Cardiac muscle cell (in vitro differentiated cells and primary cell): Measurements from ENCODE around the gene SLC52A1. TPM values are rescaled to one million over a fixed set of nuclear protein-coding genes. Genes with fewer than 3 reads are reported as not detected.

Experiments
- polyA plus RNA-seq: library from polyadenylated mRNA; unstranded; fragments of >200 nt; fragmentation: Nextera tagmentation; extraction: Ambion mirVana; gene quantifications from 2 replicates; pipeline ENCODE4 v1.2.1, GENCODE V29; 2016
- total RNA-seq: library from RNA; depleted of rRNA; stranded (reverse); fragments of >200 nt; gene quantifications from 2 replicates; pipeline ENCODE4 v1.2.3, GENCODE V29; 2016

SLC52A1 gene
- total and polyA plus RNA-seq, 2 experiments from 2014 or later, result not detected

Other genes with a start within 250 kb of the SLC52A1 start
- 0.78 and 2.2 TPM in 2 replicates for gene VMO1, start 249.1 kb downstream of the SLC52A1 start, total RNA-seq
- gene VMO1, start 249.1 kb downstream of the SLC52A1 start, polyA plus RNA-seq, result 1.1 and 1.2 TPM in 2 replicates
- not detected in 2 replicates for gene GLTPD2, start 246.5 kb downstream of the SLC52A1 start, total RNA-seq
- gene GLTPD2, start 246.5 kb downstream of the SLC52A1 start, polyA plus RNA-seq, result 4.1 and 5.4 TPM in 2 replicates
- gene PSMB6, start 239.3 kb downstream of the SLC52A1 start, total RNA-seq, result 136 and 260 TPM in 2 replicates
- 409 and 580 TPM in 2 replicates for gene PSMB6, start 239.3 kb downstream of the SLC52A1 start, polyA plus RNA-seq
- gene PLD2, start 228.3 kb downstream of the SLC52A1 start, total RNA-seq, result 15.0 and 18.3 TPM in 2 replicates
- gene PLD2, start 228.3 kb downstream of the SLC52A1 start, polyA plus RNA-seq, result 12.4 and 16.8 TPM in 2 replicates
- gene MINK1, start 202.1 kb downstream of the SLC52A1 start, total RNA-seq, result 31.3 and 47.7 TPM in 2 replicates
- 27.1 and 35.9 TPM in 2 replicates for gene MINK1, start 202.1 kb downstream of the SLC52A1 start, polyA plus RNA-seq
- 1.7 and 7.4 TPM in 2 replicates for gene C17orf107, start 135.9 kb downstream of the SLC52A1 start, total RNA-seq
- gene C17orf107, start 135.9 kb downstream of the SLC52A1 start, polyA plus RNA-seq, result 1.3 and 1.6 TPM in 2 replicates
- gene CHRNE, start 132.3 kb downstream of the SLC52A1 start, total RNA-seq, result 0.35 and 1.5 TPM in 2 replicates
- 0.32 and 1.1 TPM in 2 replicates for gene CHRNE, start 132.3 kb downstream of the SLC52A1 start, polyA plus RNA-seq
- gene GP1BA, start 103.1 kb downstream of the SLC52A1 start, total RNA-seq, result not detected in 2 replicates
- 0.61 and 0.81 TPM in 2 replicates for gene GP1BA, start 103.1 kb downstream of the SLC52A1 start, polyA plus RNA-seq
- 118 and 127 TPM in 2 replicates for gene SLC25A11, start 95.4 kb downstream of the SLC52A1 start, total RNA-seq
- gene SLC25A11, start 95.4 kb downstream of the SLC52A1 start, polyA plus RNA-seq, result 223 and 229 TPM in 2 replicates
- 67.4 and 73.4 TPM in 2 replicates for gene RNF167, start 95.2 kb downstream of the SLC52A1 start, total RNA-seq
- 71.4 and 77.1 TPM in 2 replicates for gene RNF167, start 95.2 kb downstream of the SLC52A1 start, polyA plus RNA-seq
- gene PFN1, start 86.9 kb downstream of the SLC52A1 start, total RNA-seq, result 1,337 and 2,688 TPM in 2 replicates
- 1,185 and 1,476 TPM in 2 replicates for gene PFN1, start 86.9 kb downstream of the SLC52A1 start, polyA plus RNA-seq
- 595 and 1,068 TPM in 2 replicates for gene ENO3, start 84.3 kb downstream of the SLC52A1 start, total RNA-seq
- gene ENO3, start 84.3 kb downstream of the SLC52A1 start, polyA plus RNA-seq, result 955 and 1,853 TPM in 2 replicates
- 199 and 227 TPM in 2 replicates for gene SPAG7, start 67.6 kb downstream of the SLC52A1 start, total RNA-seq
- 394 and 399 TPM in 2 replicates for gene SPAG7, start 67.6 kb downstream of the SLC52A1 start, polyA plus RNA-seq
- 10.5 and 11.6 TPM in 2 replicates for gene CAMTA2, start 47.8 kb downstream of the SLC52A1 start, total RNA-seq
- 17.8 and 18.3 TPM in 2 replicates for gene CAMTA2, start 47.8 kb downstream of the SLC52A1 start, polyA plus RNA-seq
- gene INCA1, start 37.9 kb downstream of the SLC52A1 start, total RNA-seq, result 1.9 and 6.7 TPM in 2 replicates
- 6.4 and 6.9 TPM in 2 replicates for gene INCA1, start 37.9 kb downstream of the SLC52A1 start, polyA plus RNA-seq
- 57.9 and 65.8 TPM in 2 replicates for gene KIF1C, start 37.5 kb downstream of the SLC52A1 start, total RNA-seq
- 62.9 and 67.1 TPM in 2 replicates for gene KIF1C, start 37.5 kb downstream of the SLC52A1 start, polyA plus RNA-seq
- 0.21 and 0.95 TPM in 2 replicates for gene ZFP3, start 43.0 kb upstream of the SLC52A1 start, total RNA-seq
- gene ZFP3, start 43.0 kb upstream of the SLC52A1 start, polyA plus RNA-seq, result 1.5 and 2.4 TPM in 2 replicates
- gene ZNF232, start 76.5 kb upstream of the SLC52A1 start, total RNA-seq, result 14.2 and 21.0 TPM in 2 replicates
- 13.8 and 18.2 TPM in 2 replicates for gene ZNF232, start 76.5 kb upstream of the SLC52A1 start, polyA plus RNA-seq
- gene USP6, start 80.6 kb upstream of the SLC52A1 start, total RNA-seq, result 0.03 TPM in 1 of 2 replicates, not detected in the other
- 0.53 and 0.54 TPM in 2 replicates for gene USP6, start 80.6 kb upstream of the SLC52A1 start, polyA plus RNA-seq
- gene ZNF594, start 156.4 kb upstream of the SLC52A1 start, total RNA-seq, result 23.3 and 30.6 TPM in 2 replicates
- 13.6 and 16.2 TPM in 2 replicates for gene ZNF594, start 156.4 kb upstream of the SLC52A1 start, polyA plus RNA-seq
- gene SCIMP, start 199.4 kb upstream of the SLC52A1 start, total RNA-seq, result not detected in 2 replicates
- gene SCIMP, start 199.4 kb upstream of the SLC52A1 start, polyA plus RNA-seq, result 0.72 and 0.91 TPM in 2 replicates
- 37.5 and 38.5 TPM in 2 replicates for gene RABEP1, start 246.9 kb upstream of the SLC52A1 start, total RNA-seq
- gene RABEP1, start 246.9 kb upstream of the SLC52A1 start, polyA plus RNA-seq, result 36.0 and 43.5 TPM in 2 replicates